Stimulated activated CD4-positive, alpha-beta T cell treated with anti-CD3 and anti-CD28 coated beads, Interleukin-12 subunit alpha, Interleukin-12 subunit beta, amount 100 ng/mL, for 4 hours (primary cell): ENCODE data around the gene APOL6.
"Not testable (repeated sequence)": the region's sequence is repeated elsewhere in the genome, so short reads cannot be mapped to it uniquely, and the experiment has no call there.

Experiments
- DNase-seq: peaks from one replicate; pipeline ENCODE4 v3.0.0-alpha.2; 2020

The APOL6 gene

DNA sequence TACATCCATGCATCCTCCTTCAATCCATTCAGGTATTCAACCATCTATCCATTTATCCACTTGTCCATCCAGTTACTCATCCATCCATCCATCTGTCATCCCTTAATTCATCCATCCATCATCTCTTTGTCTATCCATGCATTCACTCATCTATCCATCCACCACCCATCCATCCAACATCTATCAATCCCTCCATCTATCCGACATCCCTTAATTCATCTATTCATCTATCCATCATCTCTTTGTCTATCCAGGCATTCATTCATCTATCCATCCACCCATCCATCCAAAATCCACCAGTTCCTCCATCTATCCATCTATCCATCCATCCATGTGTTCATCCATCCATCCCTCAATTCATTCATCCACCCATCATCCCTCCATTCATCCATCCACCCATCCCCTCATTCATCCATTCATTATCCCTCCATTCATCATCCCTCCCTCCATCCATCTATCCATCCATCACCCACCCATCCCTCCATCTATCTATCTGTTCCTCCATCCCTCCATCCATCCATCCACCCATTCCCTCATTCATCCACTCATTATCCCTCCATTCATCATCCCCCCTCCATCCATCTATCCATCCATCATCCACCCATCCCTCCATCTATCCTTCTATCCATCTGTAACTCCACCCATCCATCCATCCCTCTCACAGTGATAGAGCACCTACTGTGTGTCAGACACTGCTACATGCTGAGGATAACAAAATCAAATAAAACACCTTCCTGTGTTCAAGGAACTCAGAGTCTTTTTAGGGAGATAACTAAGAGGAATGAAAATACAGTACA lies 29.6 kb upstream of the APOL6 start:
- no peak for DNase-seq

DNA sequence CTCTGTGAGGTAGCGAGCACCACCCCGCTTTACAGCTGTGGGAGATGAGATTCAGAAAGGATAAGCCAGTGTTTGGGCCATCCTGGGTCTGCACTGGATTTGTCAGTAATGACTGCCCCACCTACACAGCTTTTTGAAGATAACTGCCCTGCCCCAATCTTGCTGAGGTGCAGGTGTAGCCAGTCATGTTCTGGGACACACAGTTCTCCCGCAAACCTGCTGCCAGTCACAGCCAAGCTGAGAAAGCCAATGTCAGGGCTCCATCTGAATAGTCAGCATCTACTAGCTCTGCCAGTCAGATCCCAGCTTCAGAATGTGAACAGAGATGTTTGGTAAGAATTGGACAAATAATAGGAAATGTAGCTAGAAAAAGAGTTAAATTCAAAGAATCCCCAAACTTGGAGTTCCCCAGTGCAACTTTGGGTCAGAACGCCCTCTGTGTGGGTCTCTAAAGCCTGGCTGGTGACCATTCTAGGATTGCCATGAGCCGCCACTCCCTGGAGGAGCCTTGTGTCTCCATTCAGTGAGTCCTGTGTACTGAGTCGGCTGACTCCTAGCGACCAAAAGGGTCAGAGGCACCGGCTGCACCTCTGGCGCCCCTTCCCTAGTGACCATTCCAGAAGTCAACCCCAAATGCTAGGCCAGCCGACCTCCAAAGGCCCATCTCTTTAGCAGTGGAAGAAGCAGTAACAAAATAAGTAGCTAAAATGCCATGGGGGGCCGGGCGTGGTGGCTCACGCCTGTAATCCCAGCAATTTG lies 28.7 kb upstream of the APOL6 start:
- no peak for DNase-seq

DNA sequence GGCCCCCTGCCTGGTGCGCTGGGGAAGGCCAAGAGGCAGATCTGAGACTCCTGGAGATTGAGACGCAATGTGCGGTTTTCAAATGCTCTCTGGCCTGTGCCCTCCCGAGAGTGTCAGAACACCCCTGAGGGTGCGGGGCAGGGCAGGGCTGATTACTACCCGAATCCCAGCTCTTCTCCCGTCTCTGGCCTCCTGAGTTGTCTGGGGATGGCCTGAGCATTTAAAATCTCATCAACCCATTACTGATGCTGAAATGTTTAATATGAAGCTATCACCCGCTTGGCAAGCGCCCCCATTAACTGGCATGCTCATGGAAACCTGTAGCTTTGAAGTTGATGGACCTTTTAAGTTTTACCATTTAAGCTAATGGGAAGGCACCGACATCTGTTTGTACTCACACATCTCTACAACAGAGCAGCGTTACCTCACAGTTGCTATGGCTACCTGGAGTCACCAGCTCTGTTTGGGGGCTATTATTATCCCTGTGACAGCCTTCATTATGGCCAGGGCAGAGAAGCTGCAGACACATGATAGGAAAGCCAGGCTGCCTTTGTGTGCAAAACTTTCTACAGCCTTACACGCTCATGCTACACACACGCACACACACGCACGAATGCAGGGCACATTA lies 27.5 kb upstream of the APOL6 start:
- DNase-seq, result no peak

DNA sequence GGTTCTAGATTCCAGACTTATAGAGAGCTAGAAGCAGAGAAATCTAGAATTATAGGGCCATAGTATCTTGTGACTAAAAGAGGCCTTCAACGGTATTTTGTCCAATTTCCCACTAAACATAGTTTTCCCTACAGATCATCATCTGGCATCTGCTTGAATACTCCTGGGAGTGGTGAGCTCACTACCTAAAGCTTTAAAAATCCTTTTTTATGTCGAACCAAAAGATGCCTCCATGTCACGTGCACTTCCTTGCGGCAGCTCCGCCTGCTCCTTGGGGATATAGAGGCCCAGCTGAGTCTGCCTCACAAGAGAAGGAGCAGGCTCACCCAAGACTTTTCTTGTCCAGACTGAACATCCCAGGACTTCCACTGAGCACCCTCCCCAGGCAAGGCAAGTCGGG lies 26.8 kb upstream of the APOL6 start:
- DNase-seq, result no peak

DNA sequence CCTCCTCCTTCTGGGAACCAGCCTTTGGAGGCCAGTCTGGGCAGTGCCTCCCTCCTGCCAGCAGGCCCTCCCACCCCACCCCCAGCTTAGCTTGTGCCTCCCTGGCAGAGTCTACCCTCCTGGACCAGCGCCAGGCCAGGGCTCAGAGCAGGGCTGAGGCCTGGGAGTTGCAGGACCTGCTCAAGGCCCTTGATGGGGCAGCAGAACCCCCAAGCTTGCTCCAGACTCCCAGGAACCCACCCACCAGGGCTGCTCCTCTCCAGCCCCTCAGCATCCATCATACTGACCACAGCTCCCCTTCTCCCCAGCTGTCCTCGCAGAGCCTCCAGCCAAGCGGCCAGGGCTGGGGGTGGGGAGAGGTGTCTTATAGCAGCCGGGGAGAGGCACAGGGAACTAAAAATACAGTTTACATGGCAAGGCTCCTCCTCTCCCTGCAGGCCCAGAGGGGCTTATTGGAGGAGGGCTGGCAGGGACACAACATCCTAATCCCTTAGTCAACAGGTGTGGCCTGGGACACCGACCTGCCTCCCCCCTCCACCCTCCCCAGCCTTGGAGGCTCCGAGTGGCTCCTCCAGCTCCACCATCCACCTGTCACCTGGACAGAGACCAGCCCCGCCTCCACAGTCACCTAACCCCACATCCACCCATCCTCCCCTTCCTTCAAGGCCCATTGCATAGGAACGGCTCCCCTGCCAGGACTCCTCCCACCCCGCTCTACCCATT lies 25.9 kb upstream of the APOL6 start:
- no peak for DNase-seq

DNA sequence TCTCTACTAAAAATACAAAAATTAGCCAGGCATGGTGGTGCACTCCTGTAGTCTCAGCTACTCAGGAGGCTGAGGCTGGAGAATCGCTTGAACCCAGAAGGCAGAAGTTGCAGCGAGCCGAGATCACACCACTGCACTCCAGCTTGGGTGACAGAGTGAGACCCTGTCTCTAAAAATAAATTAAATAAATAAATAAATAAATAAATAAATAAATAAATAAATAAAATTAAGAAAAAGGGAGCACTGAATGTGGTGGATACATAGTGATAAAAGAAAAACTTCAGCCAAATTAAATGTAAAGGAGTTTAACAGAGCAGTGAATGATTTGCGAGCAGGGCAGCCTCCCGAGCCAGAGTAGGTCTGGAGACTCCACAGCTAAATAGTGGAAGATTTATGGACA lies 24.4 kb upstream of the APOL6 start:
- not testable (repeated sequence) for DNase-seq

DNA sequence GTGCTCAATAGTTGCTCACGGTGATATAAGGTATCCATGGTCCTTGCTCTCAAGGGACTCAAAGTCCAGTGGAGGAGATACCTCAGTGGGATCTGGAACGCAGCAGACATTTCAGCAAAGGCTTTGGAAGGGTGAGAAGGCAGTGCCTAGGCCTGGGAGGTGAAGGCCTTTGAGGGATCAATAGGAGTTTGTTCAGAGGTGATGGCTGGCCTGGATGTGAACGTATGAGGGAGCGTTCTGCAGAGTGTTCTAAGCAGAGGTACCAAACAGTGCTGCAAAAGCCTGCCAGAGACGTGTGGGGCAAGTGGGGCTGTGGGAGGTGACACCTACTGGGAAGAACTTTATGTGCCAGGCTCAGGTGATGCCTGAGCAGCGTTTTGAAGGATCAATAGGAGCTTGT lies 23.7 kb upstream of the APOL6 start:
- DNase-seq, result no peak

DNA sequence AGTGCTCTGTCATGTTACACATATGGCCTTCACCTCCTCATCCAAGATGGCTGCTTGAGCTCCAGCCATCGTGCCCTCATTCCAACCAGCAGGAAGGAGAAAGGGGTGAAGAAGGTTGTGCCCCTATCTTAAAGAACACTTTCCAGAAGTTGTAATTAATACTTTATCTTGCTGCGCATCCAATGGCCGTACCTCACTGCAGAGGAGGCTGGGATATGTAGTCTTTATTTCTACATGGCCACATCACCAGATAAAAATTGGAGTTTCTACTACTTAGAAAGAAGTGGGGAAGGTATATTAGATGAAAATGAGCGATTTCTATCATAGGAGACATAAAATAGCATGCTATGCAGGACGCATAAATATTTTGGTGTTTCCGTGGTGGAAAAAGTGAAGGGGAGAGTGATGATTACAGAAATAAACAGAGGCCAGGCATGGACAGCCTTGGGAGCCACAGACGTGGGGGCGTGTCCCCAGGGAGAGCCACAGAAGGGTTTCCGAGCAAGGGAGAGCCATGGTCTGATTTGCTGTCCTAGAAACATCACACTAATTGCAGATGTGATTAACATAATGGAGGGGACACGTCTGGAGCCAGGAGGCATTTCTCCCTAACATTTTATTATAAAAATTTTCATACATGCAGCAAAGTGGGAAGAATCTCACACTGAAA lies 22.3 kb upstream of the APOL6 start:
- no peak for DNase-seq

DNA sequence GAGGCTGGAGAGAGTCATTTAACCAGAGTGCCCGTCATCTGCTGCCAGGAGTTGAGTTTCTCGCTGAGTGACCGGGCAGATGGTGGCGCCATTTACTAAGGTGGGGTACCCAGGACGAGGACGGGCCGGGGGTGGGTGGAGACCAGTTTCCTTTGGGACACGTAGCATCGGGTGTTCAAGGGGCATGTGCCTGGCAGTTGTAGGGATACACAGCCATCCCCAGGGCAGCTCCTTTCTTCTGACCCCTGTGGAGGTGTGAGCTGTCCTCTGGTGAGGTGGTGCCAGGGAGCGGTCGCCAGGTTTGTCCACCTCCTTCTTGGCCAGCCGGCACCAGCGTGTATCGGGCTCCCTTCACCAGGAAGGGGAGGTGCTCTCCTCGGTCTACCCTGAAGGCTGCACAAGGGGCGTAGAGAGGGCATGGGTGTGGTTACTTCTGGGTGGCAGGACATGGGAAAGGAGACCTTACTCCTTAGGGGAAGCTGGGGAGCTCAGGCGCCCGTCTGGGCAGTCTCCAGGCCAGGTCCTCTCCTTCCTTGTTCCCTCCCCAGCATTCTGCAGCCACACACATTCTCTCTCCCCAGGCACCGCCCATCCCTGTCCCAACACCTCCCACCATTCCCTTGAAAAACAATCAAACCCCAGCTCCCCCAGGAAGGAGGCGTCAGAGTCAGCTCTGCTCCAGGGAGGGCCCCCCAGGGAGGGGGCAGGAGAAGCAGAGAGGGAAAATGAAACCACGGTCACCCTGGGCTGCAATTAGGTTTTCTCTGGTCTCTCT lies 20.8 kb upstream of the APOL6 start:
- DNase-seq, result peak; percentile 49

DNA sequence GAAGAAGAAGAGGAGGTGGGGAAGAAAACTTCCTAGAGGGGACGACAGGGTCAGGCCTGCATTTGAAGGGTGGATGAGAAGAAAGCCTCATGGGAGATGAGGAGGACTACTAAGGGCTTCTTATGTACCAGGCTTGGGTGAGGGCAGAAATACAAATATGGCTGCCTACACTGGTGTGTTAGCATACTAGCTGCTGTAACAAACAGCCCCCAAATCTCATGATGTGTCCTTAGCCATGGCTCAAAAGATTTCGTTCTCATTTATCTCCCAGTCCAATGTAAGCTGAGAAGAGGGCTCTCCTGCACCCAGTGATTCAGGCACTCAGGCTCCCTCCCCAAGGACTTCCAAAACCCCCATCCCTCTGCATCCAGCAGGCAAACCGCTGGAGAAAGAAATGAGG lies 19.5 kb upstream of the APOL6 start:
- no peak for DNase-seq

DNA sequence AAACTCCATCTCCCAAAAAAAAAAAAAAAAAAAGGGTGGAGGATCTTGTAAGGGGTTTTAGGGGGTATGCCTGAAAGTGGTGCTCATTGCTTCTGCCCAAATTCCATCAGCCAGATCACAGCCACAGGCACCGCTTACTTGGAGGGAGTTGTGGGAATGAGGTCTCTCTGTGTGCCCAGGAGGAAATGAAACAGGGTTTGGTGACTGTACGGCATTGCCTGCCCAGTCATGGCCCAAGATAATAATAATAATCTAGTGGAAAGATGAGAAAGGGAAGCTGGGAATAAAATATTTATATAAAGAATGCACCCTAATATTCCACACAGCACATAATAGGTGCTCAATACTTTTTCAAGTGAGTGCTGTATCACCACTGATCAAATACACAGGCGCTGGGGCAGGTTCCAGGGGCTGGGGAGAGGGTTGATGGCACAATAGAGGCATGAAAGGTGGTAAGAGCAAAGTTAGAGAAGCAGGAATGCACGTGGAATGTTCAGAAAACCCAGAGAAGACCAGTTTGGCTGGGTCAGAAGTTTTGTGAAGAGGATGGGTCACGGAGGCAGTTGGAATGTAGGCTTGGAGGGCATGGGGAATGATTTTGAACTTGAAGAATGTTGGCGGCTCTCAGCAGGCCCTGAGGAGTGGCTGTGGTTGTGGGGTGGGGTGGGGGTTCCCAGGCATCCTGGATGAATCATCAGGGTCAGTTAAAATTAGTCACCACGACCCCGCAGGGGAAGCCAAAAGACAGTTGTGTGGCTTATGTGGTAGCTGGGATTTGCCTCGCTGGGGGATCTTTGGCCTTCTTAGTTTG lies 18.6 kb upstream of the APOL6 start:
- peak; percentile 21 for DNase-seq

DNA sequence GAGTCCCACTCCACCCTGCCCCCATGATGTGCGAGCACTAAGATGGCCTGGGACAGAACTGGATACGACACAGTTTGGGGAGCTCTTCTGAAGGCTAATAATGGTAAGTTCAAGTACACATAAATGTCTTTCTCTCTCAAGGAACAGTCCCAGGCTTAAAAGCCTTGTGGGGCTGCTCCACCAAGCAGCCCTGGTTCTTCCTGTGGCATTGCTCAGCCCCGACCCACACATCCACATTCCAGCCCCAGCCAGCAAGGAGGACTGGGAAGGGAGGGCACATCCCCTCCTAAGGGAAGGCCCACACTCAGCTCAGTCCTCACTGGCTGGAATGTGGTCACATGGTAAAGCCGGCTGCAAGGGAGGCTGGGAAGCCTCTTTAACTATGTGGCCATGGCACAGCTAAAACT lies 17.9 kb upstream of the APOL6 start:
- DNase-seq, result no peak

DNA sequence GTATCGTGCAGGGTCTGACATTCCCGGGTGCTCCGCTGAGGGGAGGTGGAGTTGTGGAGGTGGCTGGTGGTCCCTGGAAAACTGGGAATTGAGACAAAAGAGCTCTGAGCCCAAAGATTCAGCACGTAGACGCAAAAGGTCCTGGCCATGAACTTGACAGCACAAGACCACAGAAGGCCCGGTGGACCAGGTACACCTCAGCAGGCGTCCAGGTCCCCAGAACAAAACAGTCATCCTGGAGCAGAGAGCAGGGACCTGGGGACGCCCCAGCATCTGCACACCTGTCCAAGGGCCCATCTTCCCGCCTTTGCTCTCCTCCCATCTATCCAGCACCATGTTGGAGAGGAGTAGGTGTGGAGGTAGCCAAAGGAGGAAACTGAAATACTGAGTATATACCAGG lies 17.4 kb upstream of the APOL6 start:
- no peak for DNase-seq

DNA sequence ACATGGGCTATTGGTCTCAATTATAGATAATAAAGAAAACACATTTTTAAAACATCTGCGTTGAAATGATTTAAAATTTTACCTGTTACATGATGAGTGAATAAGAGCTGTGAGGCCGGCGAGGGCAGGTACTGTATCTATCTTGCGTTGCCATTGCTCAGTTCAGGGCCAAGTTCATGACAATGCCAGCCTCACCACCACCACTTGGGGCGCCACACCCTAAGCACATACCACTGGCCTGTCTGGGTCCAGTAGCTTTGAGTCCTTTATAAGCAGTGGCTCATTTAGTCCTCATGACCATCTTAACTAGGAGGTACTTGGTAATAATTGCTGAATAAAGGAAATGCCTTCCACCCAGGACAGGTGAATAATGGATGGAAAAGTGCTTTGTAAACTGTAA lies 16.6 kb upstream of the APOL6 start:
- no peak for DNase-seq

DNA sequence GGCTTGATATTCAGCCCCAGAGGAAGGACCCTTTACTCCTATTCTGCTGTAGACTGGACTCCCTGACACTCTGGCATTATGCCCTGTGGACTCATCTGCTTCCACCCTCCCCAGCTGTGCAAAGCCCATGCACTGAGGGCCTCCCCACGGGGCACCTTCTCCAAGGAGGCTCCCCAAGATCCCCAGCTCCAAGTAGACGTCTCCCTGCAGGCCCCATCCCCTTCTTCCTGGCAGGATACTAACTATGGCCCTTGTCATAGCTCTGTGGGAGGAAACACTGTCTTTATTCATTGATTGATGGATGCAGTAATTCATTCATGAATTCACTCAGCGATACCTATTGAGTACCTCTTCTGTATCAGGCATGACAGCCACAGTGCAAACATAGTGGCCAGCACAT lies 15.3 kb upstream of the APOL6 start:
- DNase-seq, result no peak

DNA sequence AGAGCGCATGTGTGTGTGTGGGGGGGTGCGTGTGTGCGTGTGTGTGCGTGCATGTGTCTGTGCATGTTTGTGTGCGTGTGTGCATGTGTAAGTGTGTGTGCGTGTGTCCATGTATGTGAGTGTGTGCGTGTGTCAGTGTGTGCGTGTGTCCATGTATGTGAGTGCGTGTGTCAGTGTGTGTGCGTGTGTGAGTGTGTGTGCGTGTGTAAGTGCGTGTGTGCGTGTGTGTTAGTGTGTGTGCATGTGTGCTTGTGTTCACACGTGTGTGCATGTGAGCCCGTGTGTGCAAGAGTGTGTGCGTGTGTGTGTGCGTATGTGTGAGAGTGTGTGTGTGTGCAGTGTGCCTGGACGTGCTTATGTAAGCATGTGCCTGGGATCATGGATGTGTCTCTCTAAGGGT lies 14.7 kb upstream of the APOL6 start:
- no peak for DNase-seq

DNA sequence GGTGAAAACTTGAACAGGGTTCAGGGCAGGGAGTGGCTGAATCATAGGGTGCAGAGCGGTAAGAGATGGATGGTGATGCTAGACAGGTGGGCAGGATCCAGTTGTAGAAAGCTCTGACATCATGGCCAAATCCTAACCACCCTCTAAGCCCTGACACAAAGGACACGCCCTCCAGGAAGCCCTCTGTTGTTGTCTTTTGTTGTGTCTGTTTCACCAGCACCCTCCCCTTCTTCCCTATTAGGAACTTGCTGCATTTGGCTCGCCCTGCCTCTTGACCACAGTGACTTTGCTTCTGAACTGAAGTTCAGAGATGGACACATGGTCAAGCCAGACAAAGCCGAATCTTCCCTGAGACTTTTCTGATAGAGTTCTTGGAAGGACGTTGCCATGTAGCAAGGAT lies 14.2 kb upstream of the APOL6 start:
- no peak for DNase-seq

DNA sequence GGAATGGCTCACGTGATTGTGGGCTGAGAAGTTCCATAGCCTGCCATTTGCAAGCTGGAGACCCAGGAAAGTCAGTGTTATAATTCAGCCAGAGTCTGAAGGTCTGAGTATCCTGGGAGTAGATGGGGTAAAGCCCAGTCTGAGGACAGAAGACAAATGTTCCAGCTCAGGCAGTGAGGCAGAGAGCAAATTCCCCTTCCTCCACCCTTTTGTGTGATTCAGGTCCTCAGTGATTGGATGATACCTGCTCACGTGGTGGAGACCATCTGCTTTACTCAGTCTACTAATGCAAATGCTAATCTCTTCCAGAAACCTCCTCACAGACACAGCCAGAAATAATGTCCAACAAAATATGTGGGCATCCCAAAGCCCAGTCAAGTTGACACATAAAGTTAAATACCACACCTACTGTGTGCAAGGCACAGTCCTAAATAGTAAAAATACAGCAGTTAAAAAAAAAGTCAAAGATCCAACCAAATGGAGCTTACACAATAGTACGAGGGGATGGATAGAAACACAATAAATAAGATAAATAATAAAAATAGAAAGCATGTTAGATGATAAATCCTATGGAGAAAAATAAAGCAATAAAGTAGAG lies 13.2 kb upstream of the APOL6 start:
- no peak for DNase-seq

DNA sequence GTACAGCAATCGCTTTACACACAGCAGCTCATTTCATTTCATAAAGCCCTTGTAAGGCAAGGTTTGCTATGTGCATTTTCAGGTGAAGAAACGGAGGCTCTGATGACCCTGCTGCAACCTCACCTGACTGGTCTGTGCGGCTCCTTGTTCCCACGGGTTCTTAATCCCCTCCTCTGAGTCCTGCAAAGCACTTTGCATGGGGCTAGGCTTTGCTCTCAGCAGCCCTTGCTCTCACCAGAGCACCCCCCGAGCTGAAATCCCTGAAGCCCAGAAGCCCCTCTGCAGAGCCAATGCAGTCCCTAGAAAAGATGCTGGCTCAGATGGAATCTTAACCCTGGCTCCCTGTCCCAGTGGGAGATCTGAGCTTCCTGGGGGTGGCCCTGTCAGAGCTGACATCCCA lies 11.0 kb upstream of the APOL6 start:
- DNase-seq, result no peak

DNA sequence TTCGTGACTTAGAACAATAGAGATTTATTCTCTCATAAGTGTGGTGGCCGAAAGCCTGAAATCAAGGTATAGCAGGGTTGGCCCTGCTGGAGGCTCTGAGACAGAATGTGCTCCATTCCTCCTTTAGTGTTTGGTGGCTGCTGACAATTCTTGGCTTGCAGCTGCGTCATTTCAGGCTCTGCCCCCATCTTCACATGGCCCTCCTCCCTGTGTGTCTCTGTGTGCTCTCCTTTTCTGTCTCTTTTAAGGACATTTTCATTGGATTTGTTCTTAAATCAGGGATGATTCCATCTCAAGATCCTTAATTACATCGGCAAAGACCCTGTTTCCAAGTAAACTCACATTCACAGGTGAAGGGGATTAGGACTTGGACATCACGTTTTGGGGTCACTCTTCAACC lies 10.2 kb upstream of the APOL6 start:
- DNase-seq, result no peak

DNA sequence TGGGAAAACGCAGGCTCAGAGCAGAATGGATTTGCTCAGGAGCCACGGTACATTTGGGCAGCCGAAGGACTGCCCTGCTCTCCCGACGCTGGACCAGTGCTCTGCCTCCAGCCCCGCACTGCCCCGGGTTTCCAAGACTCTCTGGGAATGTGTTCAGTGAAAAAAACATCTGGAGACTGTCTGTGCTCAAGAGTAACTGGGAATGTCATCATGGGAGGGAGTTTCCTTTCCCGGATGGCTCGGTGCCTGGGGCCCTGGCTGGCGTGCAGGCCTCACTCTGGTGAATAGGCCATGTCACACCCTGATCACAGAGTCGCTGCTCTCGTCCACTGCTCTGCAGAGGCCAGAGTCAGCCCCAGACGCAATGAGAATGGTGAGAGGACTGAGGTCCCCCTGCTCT lies 9.8 kb upstream of the APOL6 start:
- DNase-seq, result no peak
